HCT116 (cell line): ENCODE measurements around the gene WWOX. TPM values are rescaled to one million over a fixed set of nuclear protein-coding genes. Genes with fewer than 3 reads are reported as not detected.

Experiments
- ATAC-seq: fragments of 200-7000 bp; cut with Tn5 transposase; 2 replicates; pipeline ENCODE4 v1.9.1; 2020; ENCODE audit warnings: mild to moderate bottlenecking, moderate library complexity
- BruUV-seq: library from RNA; stranded (reverse); fragments of 400-500 nt; replicated peaks from 2 replicates; lab custom pipeline; 2021; lab: Mats Ljungman, UMichigan
- CTCF ChIA-PET: fragments of 300-600 bp; sonication (Branson Sonifier 250); formaldehyde crosslinking; loops from one replicate; lab custom pipeline; 2021; ENCODE audit warnings: antibody characterized with exemption; lab: Charles Lee
- POLR2A ChIA-PET: fragments of 300-600, 350-600 bp; sonication (Branson Sonifier 250); formaldehyde crosslinking; loops from one replicate; lab custom pipeline; 2021; ENCODE audit warnings: antibody characterized with exemption; lab: Charles Lee
- RAD21 ChIA-PET, 2 experiments: fragments of 300-600 bp; sonication (Branson Sonifier 250); formaldehyde crosslinking; loops; one replicate each; lab custom pipeline; 2023; ENCODE audit warnings: low total read pairs in 2 of 2; ENCODE audit not compliant: uncharacterized antibody in 2 of 2, unreplicated experiment in 2 of 2, low non-redundant PET in 1 of 2; lab: Charles Lee
- DNase-seq: peaks from one replicate; pipeline ENCODE4 v3.0.0-alpha.2; 2010; ENCODE audit warnings: low read depth, low spot score
- H2AFZ ChIP-seq: fragments of 200-600 bp; shearing (Covaris generic), sonication (generic); 2 replicates; pipeline ENCODE4 v1.6.1; 2017; ENCODE audit warnings: low read depth, mixed run types, mixed read lengths, antibody characterized with exemption, low read length; ENCODE audit not compliant: poor library complexity, severe bottlenecking
- H3K27ac ChIP-seq: 2 replicates; pipeline ENCODE4 v1.5.1; 2012; ENCODE audit warnings: low read depth, low read length
- H3K27me3 ChIP-seq: fragments of 200-600 bp; sonication (generic); 2 replicates; pipeline ENCODE4 v1.6.1; 2016; ENCODE audit warnings: mixed run types, low read length, mixed read lengths; ENCODE audit not compliant: insufficient read depth
- H3K36me3 ChIP-seq, 2 experiments: fragments of 200-500 bp in 1 of 2; fragments of 200-600 bp in 1 of 2; sonication (Bioruptor generic) in 1 of 2; sonication (generic) in 1 of 2; 2 replicates each; pipeline versions ENCODE4 v1.5.1 to v1.6.1; 2014 to 2016; ENCODE audit warnings: low read length in 2 of 2, inconsistent platforms in 1 of 2, mixed read lengths in 1 of 2, mixed run types in 1 of 2; ENCODE audit not compliant: insufficient read depth in 2 of 2, control insufficient read depth in 1 of 2
- H3K4me1 ChIP-seq, 2 experiments: fragments of 200-600 bp in 1 of 2; sonication (generic) in 1 of 2; 2 replicates each; pipeline versions ENCODE4 v1.5.1 to v1.6.1; 2012 to 2017; ENCODE audit warnings: low read length in 2 of 2, inconsistent platforms in 1 of 2, mild to moderate bottlenecking in 1 of 2, mixed read lengths in 1 of 2, mixed run types in 1 of 2, moderate library complexity in 1 of 2; ENCODE audit not compliant: insufficient read depth in 2 of 2, control insufficient read depth in 1 of 2
- H3K4me2 ChIP-seq: fragments of 200-600 bp; sonication (generic); 2 replicates; pipeline ENCODE4 v1.6.1; 2017; ENCODE audit warnings: mixed run types, low read length, mixed read lengths
- H3K4me3 ChIP-seq, 2 experiments: fragments of 200-600 bp in 1 of 2; sonication (generic) in 1 of 2; replicated peaks in 1 of 2; 2 replicates each; pipeline ENCODE4 v1.5.1; 2011 to 2016; ENCODE audit warnings: low read length in 2 of 2, control low read depth in 1 of 2, low read depth in 1 of 2, mild to moderate bottlenecking in 1 of 2, mixed read lengths in 1 of 2, mixed run types in 1 of 2
- H3K79me2 ChIP-seq: fragments of 200-600 bp; sonication (generic); 2 replicates; pipeline ENCODE4 v1.6.1; 2017; ENCODE audit warnings: mild to moderate bottlenecking, mixed run types, low read length, moderate library complexity, mixed read lengths; ENCODE audit not compliant: insufficient read depth
- H3K9ac ChIP-seq: fragments of 200-600 bp; sonication (generic); 2 replicates; pipeline ENCODE4 v1.6.1; 2016; ENCODE audit warnings: low read length, mixed read lengths
- H3K9me2 ChIP-seq: fragments of 200-600 bp; sonication (generic), shearing (Covaris generic); 2 replicates; pipeline ENCODE4 v1.6.1; 2017; ENCODE audit warnings: mixed run types, mild to moderate bottlenecking, moderate library complexity; ENCODE audit not compliant: insufficient read depth
- H3K9me3 ChIP-seq, 2 experiments: fragments of 200-500 bp in 1 of 2; fragments of 200-600 bp in 1 of 2; sonication (Bioruptor generic) in 1 of 2; sonication (generic) in 1 of 2; 2 replicates each; pipeline ENCODE4 v1.6.1; 2014 to 2017; ENCODE audit warnings: low read length in 2 of 2, mixed read lengths in 2 of 2, inconsistent platforms in 1 of 2, low read depth in 1 of 2, mild to moderate bottlenecking in 1 of 2, mixed run types in 1 of 2, moderate library complexity in 1 of 2; ENCODE audit not compliant: control insufficient read depth in 1 of 2, insufficient read depth in 1 of 2
- H4K20me1 ChIP-seq: fragments of 200-600 bp; sonication (generic), shearing (Covaris generic); 2 replicates; pipeline ENCODE4 v1.6.1; 2017; ENCODE audit warnings: mixed run types, mild to moderate bottlenecking, moderate library complexity; ENCODE audit not compliant: insufficient read depth
- CEBPB ChIP-seq: IDR thresholded peaks from 2 replicates; pipeline ENCODE4 v1.6.1; 2012; ENCODE audit warnings: low read depth
- EGR1 ChIP-seq: IDR thresholded peaks from 2 replicates; pipeline ENCODE4 v1.6.1; 2012; ENCODE audit warnings: low read depth
- ELF1 ChIP-seq: IDR thresholded peaks from 2 replicates; pipeline ENCODE4 v1.6.1; 2012; ENCODE audit warnings: low read depth, borderline replicate concordance
- FOSL1 ChIP-seq: IDR thresholded peaks from 2 replicates; pipeline ENCODE4 v1.6.1; 2012; ENCODE audit warnings: low read depth
- POLR2A ChIP-seq: IDR thresholded peaks from 2 replicates; pipeline ENCODE4 v1.7.0; 2011; ENCODE audit warnings: borderline replicate concordance; ENCODE audit not compliant: insufficient read depth, insufficient read length; ENCODE audit errors: extremely low read depth
- RAD21 ChIP-seq: IDR thresholded peaks from 2 replicates; pipeline ENCODE4 v1.6.1; 2012; ENCODE audit warnings: low read depth, mild to moderate bottlenecking
- REST ChIP-seq: IDR thresholded peaks from 2 replicates; pipeline ENCODE4 v1.6.1; 2012; ENCODE audit warnings: low read depth
- SIN3A ChIP-seq: IDR thresholded peaks from 2 replicates; pipeline ENCODE4 v1.6.1; 2012; ENCODE audit warnings: low read depth
- SP1 ChIP-seq: IDR thresholded peaks from 2 replicates; pipeline ENCODE4 v1.6.1; 2012; ENCODE audit warnings: low read depth
- SRF ChIP-seq: IDR thresholded peaks from 2 replicates; pipeline ENCODE4 v1.6.1; 2012; ENCODE audit warnings: low read depth
- YY1 ChIP-seq: IDR thresholded peaks from 2 replicates; pipeline ENCODE4 v1.6.1; 2011; ENCODE audit warnings: low read length, low read depth, moderate library complexity, mild to moderate bottlenecking; ENCODE audit not compliant: insufficient replicate concordance; ENCODE audit errors: extremely low read depth
- ZBTB33 ChIP-seq: IDR thresholded peaks from 2 replicates; pipeline ENCODE4 v1.6.1; 2011; ENCODE audit warnings: mild to moderate bottlenecking, low read length, moderate library complexity; ENCODE audit not compliant: insufficient replicate concordance; ENCODE audit errors: extremely low read depth
- ZFX ChIP-seq: fragments of 450-650 bp; IDR thresholded peaks from 2 replicates; pipeline ENCODE4 v1.6.1; 2017
- ZNF274 ChIP-seq: fragments of 200-500 bp; sonication (Bioruptor generic); IDR thresholded peaks from 2 replicates; pipeline ENCODE4 v1.6.1; 2014; ENCODE audit warnings: mild to moderate bottlenecking, low read depth, low read length, inconsistent platforms
- intact Hi-C: fragments of 100-400 bp; cut with micrococcal nuclease; formaldehyde crosslinking; loops from 2 replicates; pipeline ENCODE4 v1.10.0; 2022
- total RNA-seq: library from RNA; stranded (reverse); gene quantifications from one replicate; pipeline ENCODE4 v1.2.1, GENCODE V29; 2021; ENCODE audit not compliant: unreplicated experiment
- TF ChIP-seq, protein P1 (sequence below), 3 experiments: fragments of 200-600 bp in 1 of 3; sonication (generic) in 1 of 3; IDR thresholded peaks in 2 of 3; conservative IDR thresholded peaks in 1 of 3; 2 replicates each; pipeline ENCODE4 v1.5.1; 2012 to 2017; ENCODE audit warnings: low read depth in 2 of 3, low read length in 2 of 3, antibody characterized with exemption in 1 of 3, borderline replicate concordance in 1 of 3, control low read depth in 1 of 3, mild to moderate bottlenecking in 1 of 3, mixed read lengths in 1 of 3, mixed run types in 1 of 3, moderate library complexity in 1 of 3; ENCODE audit not compliant: insufficient read depth in 1 of 3
- TF ChIP-seq, protein P2 (sequence below): IDR thresholded peaks from 2 replicates; pipeline ENCODE4 v1.6.1; 2012

WWOX gene
- total RNA-seq, 1 experiment from 2014 or later: 13.7 TPM

DNA sequence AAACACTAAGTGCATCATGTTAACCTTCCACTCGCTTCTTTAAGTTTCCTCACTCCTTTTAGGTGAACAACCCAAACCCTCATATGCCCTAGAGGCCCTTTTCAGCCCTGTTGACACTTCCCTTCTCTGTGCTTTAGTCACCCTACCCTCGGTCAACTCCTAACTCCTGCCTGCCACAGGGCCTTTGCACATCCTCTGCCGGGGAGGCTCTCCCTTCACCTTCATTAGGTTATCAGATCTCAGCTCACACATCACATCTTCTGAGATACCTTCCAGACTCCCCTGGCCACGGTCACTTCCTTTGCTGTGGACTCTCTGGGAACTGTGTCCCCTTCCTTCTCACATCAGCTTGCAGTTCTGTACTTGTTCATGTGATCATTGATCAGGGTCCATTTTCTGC lies 926.7 kb downstream of the WWOX start:
- H3K9ac ChIP-seq: no peak overlapping the region
- H2AFZ ChIP-seq: no peak overlapping the region
- CTCF ChIA-PET: no interaction called here
- no peaks in the 10 kb centered on the region for H3K4me1 ChIP-seq
- RAD21 ChIA-PET: no interaction called here
- BruUV-seq: no TSS peak
- no peak overlapping the region for H3K4me2 ChIP-seq
- H3K9me3 ChIP-seq: peaks cover 0 to 7% of the 10 kb centered on the region in 2 experiments; a peak in 1 of 4 replicates
- POLR2A ChIA-PET: no interaction called here
- TF ChIP-seq YY1 (no peak), RAD21 (no peak), ZNF274 (no peak), REST (no peak), SRF (no peak), POLR2A (no peak), CEBPB (no peak), ZFX (no peak), SP1 (no peak), FOSL1 (no peak), SIN3A (no peak), ELF1 (no peak), ZBTB33 (no peak), EGR1 (no peak)
- TF ChIP-seq, protein P1, sequence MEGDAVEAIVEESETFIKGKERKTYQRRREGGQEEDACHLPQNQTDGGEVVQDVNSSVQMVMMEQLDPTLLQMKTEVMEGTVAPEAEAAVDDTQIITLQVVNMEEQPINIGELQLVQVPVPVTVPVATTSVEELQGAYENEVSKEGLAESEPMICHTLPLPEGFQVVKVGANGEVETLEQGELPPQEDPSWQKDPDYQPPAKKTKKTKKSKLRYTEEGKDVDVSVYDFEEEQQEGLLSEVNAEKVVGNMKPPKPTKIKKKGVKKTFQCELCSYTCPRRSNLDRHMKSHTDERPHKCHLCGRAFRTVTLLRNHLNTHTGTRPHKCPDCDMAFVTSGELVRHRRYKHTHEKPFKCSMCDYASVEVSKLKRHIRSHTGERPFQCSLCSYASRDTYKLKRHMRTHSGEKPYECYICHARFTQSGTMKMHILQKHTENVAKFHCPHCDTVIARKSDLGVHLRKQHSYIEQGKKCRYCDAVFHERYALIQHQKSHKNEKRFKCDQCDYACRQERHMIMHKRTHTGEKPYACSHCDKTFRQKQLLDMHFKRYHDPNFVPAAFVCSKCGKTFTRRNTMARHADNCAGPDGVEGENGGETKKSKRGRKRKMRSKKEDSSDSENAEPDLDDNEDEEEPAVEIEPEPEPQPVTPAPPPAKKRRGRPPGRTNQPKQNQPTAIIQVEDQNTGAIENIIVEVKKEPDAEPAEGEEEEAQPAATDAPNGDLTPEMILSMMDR (IDR thresholded peaks at IDR 0.05 in 2 of 3, conservative IDR thresholded peaks at IDR 0.05 in 1 of 3; ENCODE audit: borderline replicate concordance in 1 of 3, insufficient read depth in 1 of 3, low read depth in 2 of 3, low read length in 2 of 3): no peak
- TF ChIP-seq, protein P2, sequence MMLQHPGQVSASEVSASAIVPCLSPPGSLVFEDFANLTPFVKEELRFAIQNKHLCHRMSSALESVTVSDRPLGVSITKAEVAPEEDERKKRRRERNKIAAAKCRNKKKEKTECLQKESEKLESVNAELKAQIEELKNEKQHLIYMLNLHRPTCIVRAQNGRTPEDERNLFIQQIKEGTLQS: no peak
- H4K20me1 ChIP-seq: no peaks in the 10 kb centered on the region
- no peak overlapping the region for H3K4me3 ChIP-seq
- H3K36me3 ChIP-seq: no peaks in the 10 kb centered on the region
- no peaks in the 10 kb centered on the region for H3K27me3 ChIP-seq
- no peaks in the 10 kb centered on the region for H3K79me2 ChIP-seq
- no peak for ATAC-seq
- no peak for DNase-seq
- H3K9me2 ChIP-seq: no peaks in the 10 kb centered on the region
- intact Hi-C loops: no loop called here
- no peak overlapping the region for H3K27ac ChIP-seq
